HepG2 (cell line): ENCODE data around the gene FYTTD1. TPM values are rescaled to one million over a fixed set of nuclear protein-coding genes. Genes with fewer than 3 reads are reported as not detected.

Experiments used
- GABPB1 ChIP-seq: IDR thresholded peaks from 2 replicates; pipeline ENCODE4 v1.6.1; 2016; ENCODE audit warnings: mild to moderate bottlenecking, missing genetic modification reagents, moderate library complexity, missing compliant biosample characterization
- GLI4 ChIP-seq: sonication (generic); formaldehyde crosslinking; IDR thresholded peaks from 2 replicates; pipeline ENCODE4 v1.5.1; 2020; ENCODE audit warnings: missing genetic modification reagents, mild to moderate bottlenecking, moderate library complexity, borderline replicate concordance
- HNRNPL ChIP-seq: fragments of 200-400 bp; formaldehyde crosslinking; IDR thresholded peaks from 2 replicates; pipeline ENCODE4 v1.6.1; 2017; ENCODE audit warnings: mild to moderate bottlenecking, low read depth, low read length
- KAT7 ChIP-seq: IDR thresholded peaks from 2 replicates; pipeline ENCODE4 v1.6.1; 2018; ENCODE audit warnings: borderline replicate concordance, missing compliant biosample characterization
- KDM2A ChIP-seq: sonication (generic); formaldehyde crosslinking; IDR thresholded peaks from 2 replicates; pipeline ENCODE4 v1.4.0; 2020; ENCODE audit warnings: low read depth, missing genetic modification reagents, borderline replicate concordance
- NFE2L1 ChIP-seq: sonication (generic); formaldehyde crosslinking; IDR thresholded peaks from 2 replicates; pipeline ENCODE4 v1.4.0; 2020; ENCODE audit warnings: missing genetic modification reagents, mild to moderate bottlenecking, borderline replicate concordance
- PHF21A ChIP-seq: sonication (generic); formaldehyde crosslinking; IDR thresholded peaks from 2 replicates; pipeline ENCODE4 v1.5.0; 2020; ENCODE audit warnings: mild to moderate bottlenecking, missing genetic modification reagents
- POLR2AphosphoS2 ChIP-seq: IDR thresholded peaks from 2 replicates; pipeline ENCODE4 v1.6.1; 2011; ENCODE audit warnings: low read depth, low read length, improper control_type of control experiment
- SAFB2 ChIP-seq: sonication (generic); formaldehyde crosslinking; IDR thresholded peaks from 2 replicates; pipeline ENCODE4 v1.5.1; 2020; ENCODE audit warnings: missing genetic modification reagents, low read depth, mild to moderate bottlenecking, borderline replicate concordance
- SIN3B ChIP-seq: fragments of 150-350 bp; IDR thresholded peaks from 2 replicates; pipeline ENCODE4 v1.6.1; 2014; ENCODE audit warnings: low read length
- SMAD9 ChIP-seq: sonication (generic); formaldehyde crosslinking; IDR thresholded peaks from 2 replicates; pipeline ENCODE4 v1.5.1; 2020; ENCODE audit warnings: mild to moderate bottlenecking, missing genetic modification reagents
- TEAD3 ChIP-seq: optimal IDR thresholded peaks from 2 replicates; pipeline ENCODE3; 2016; ENCODE audit warnings: borderline replicate concordance
- ZNF224 ChIP-seq: sonication (generic); formaldehyde crosslinking; IDR thresholded peaks from 2 replicates; pipeline ENCODE4 v1.5.0; 2020; ENCODE audit warnings: mild to moderate bottlenecking, missing genetic modification reagents
- ZNF556 ChIP-seq: sonication (generic); formaldehyde crosslinking; IDR thresholded peaks from 2 replicates; pipeline ENCODE4 v1.4.0; 2020; ENCODE audit warnings: mild to moderate bottlenecking, missing genetic modification reagents, borderline replicate concordance
- ZNF577 ChIP-seq: sonication (generic); formaldehyde crosslinking; IDR thresholded peaks from 2 replicates; pipeline ENCODE4 v1.4.0; 2020; ENCODE audit warnings: mild to moderate bottlenecking, low read depth, missing genetic modification reagents, borderline replicate concordance
- ZNF7 ChIP-seq: IDR thresholded peaks from 2 replicates; pipeline ENCODE4 v1.6.1; 2016; ENCODE audit warnings: missing biosample characterization, missing genetic modification reagents
- ZNF768 ChIP-seq: sonication (generic); formaldehyde crosslinking; IDR thresholded peaks from 2 replicates; pipeline ENCODE4 v1.4.0; 2020; ENCODE audit warnings: missing genetic modification reagents
- ZNF839 ChIP-seq: sonication (generic); formaldehyde crosslinking; IDR thresholded peaks from 2 replicates; pipeline ENCODE4 v1.4.0; 2020; ENCODE audit warnings: missing genetic modification reagents, mild to moderate bottlenecking, borderline replicate concordance
- ZSCAN21 ChIP-seq: sonication (generic); formaldehyde crosslinking; IDR thresholded peaks from 2 replicates; pipeline ENCODE4 v1.8.0; 2022; ENCODE audit warnings: mild to moderate bottlenecking, missing genetic modification reagents, moderate library complexity, borderline replicate concordance
- polyA plus RNA-seq, 8 experiments: library from polyadenylated mRNA; depleted of rRNA in 3 of 8; stranded (reverse) in 7 of 8; unstranded in 1 of 8; fragments of >200 nt; fragmentation: Illumina TruSeq in 4 of 8; extraction: Trizol in 4 of 8; gene quantifications; 2 replicates each; pipeline versions ENCODE4 v1.2.1 to v1.2.3, GENCODE V29; 2011 to 2016; ENCODE audit warnings: low read depth in 4 of 8, missing spikeins in 1 of 8, mixed read lengths in 1 of 8; ENCODE audit not compliant: insufficient read depth in 1 of 8
- total RNA-seq, 5 experiments: library from RNA; depleted of rRNA; stranded (reverse); fragments of >200 nt; fragmentation: Illumina TruSeq; extraction: Trizol; gene quantifications; 2 replicates each; pipeline ENCODE4 v1.2.3, GENCODE V29; 2016; ENCODE audit warnings: low read depth in 1 of 5
- TF ChIP-seq, protein P1 (sequence below): sonication (generic); formaldehyde crosslinking; IDR thresholded peaks from 2 replicates; pipeline ENCODE4 v1.8.0; 2022; ENCODE audit warnings: mild to moderate bottlenecking, missing genetic modification reagents, moderate library complexity
- TF ChIP-seq, protein P2 (sequence below): sonication (generic); formaldehyde crosslinking; conservative IDR thresholded peaks from 2 replicates; pipeline ENCODE4 v1.8.0; 2022; ENCODE audit warnings: mild to moderate bottlenecking, moderate library complexity, missing genetic modification reagents

Gene FYTTD1
- total and polyA plus RNA-seq, 2 of the 13 experiments (the other 11 are each of a cell fraction or from before 2014, with no cell fraction given): 6.5 to 28.8 TPM

DNA sequence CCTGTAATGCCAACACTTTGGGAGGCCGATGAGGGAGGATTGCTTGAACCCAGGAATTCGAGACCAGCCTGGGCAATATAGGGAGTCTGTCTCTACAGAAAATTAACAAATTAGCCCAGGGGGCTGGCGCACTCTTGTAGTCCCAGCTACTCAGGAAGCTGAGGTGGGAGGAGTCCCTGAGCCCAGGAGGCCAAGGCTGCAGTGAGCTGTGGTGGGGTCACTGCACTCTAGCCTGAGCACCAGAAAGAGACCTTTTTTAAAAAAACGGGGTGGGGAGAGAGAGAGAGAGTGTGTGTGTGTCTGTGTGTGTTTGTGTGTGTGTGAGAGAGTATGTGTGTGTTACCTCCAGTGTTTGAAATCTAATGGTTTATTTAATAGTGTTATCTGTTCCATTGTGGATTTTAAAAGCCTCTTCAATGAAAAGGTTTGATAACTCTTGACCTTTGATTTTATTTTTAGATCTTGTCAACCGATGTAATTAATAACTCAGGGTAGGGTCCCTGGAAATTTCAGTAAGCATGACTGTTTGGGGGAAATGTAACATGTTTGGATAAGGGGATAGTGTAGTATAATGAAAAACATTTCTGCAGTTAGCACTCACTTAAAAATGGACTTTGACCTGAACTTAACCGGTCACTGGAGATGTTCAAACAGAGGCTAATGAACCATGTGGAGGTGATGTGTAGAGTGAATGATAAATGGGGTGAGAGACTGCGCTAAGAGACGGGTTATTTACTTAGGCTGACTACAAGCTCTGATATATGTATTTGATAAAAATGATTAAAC lies 71.1 kb downstream of the FYTTD1 start (continued):
- TF ChIP-seq, protein P1, sequence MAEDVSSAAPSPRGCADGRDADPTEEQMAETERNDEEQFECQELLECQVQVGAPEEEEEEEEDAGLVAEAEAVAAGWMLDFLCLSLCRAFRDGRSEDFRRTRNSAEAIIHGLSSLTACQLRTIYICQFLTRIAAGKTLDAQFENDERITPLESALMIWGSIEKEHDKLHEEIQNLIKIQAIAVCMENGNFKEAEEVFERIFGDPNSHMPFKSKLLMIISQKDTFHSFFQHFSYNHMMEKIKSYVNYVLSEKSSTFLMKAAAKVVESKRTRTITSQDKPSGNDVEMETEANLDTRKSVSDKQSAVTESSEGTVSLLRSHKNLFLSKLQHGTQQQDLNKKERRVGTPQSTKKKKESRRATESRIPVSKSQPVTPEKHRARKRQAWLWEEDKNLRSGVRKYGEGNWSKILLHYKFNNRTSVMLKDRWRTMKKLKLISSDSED: no peak
- TF ChIP-seq NFE2L1 (no peak), GABPB1 (CRISPR knock-in tag) (no peak), HNRNPL (no peak), ZNF577 (CRISPR knock-in tag) (no peak), ZNF224 (no peak), ZNF556 (CRISPR knock-in tag) (peak; percentile 28; the same call in 1 of the 2 replicates), PHF21A (CRISPR knock-in tag) (peak; percentile 62; the same call in 1 of the 2 replicates), ZNF839 (CRISPR knock-in tag) (no peak), SAFB2 (CRISPR knock-in tag) (no peak; the same call in 1 of the 2 replicates), TEAD3 (peak; percentile 22), KAT7 (CRISPR knock-in tag) (0 out of 2 replicates have a peak, but pooled peaks have one; percentile 21), SIN3B (no peak), POLR2AphosphoS2 (no peak), ZSCAN21 (CRISPR knock-in tag) (no peak), ZNF768 (CRISPR knock-in tag) (no peak), ZNF7 (CRISPR knock-in tag) (peak; percentile 36; the same call in 1 of the 2 replicates), GLI4 (CRISPR knock-in tag) (0 out of 2 replicates have a peak, but pooled peaks have one; percentile 36), SMAD9 (CRISPR knock-in tag) (no peak), KDM2A (CRISPR knock-in tag) (0 out of 2 replicates have a peak, but pooled peaks have one; percentile 27)
- TF ChIP-seq, protein P2, sequence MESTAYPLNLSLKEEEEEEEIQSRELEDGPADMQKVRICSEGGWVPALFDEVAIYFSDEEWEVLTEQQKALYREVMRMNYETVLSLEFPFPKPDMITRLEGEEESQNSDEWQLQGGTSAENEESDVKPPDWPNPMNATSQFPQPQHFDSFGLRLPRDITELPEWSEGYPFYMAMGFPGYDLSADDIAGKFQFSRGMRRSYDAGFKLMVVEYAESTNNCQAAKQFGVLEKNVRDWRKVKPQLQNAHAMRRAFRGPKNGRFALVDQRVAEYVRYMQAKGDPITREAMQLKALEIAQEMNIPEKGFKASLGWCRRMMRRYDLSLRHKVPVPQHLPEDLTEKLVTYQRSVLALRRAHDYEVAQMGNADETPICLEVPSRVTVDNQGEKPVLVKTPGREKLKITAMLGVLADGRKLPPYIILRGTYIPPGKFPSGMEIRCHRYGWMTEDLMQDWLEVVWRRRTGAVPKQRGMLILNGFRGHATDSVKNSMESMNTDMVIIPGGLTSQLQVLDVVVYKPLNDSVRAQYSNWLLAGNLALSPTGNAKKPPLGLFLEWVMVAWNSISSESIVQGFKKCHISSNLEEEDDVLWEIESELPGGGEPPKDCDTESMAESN (CRISPR knock-in tag): 0 out of 2 replicates have a peak, but pooled peaks have one; percentile 29
